ENCODE results near the gene MNT. TPM values are rescaled to one million over a fixed set of nuclear protein-coding genes. Genes with fewer than 3 reads are reported as not detected.
A peak's percentile ranks its signal among the peaks of the same experiment; 100 is the strongest.

MNT gene
- total RNA-seq, 3 donors from 2014 or later (not counting 1 experiment from before 2014, with no cell fraction given) = 72.3 to 108 (median 77.6) TPM

DNA sequence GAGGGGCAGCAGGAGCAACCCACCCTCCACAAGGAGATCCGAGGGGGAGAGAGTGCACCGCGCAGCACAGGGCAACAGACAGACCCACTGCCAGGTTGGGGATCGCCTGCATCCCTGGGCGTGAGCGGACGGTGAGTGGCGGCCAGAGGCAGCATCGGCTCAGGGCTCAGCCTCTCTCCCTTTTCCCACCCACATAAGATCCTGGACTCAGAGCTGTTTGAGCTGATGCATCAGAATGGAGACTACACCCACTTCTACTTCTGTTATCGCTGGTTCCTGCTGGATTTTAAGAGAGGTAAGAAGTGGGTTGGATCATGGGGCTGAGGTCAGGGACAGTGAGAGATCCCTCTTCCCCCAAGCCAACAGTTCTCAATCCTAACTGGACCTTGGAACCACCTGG is 23.2 kb downstream of the MNT start:
- peaks cover 18% of the 10 kb centered on the region for H3K36me3 ChIP-seq (ENCODE audit: control insufficient read depth, insufficient read depth, low read length)
- DNase-seq (no peak), ATAC-seq (no peak)
- Mint-ChIP-seq H3K9me3 (no peaks in the 10 kb centered on the region), H3K27me3 (ENCODE audit: low read depth in 2 of 2) (no peaks in the 10 kb centered on the region), H3K27ac (peak overlapping the region in 1 of 2 donors; percentile 26), H3K4me3 (no peak overlapping the region), H3K4me1 (no peaks in the 10 kb centered on the region), H3K36me3 (no peaks in the 10 kb centered on the region)
- H3K9me3 ChIP-seq (ENCODE audit: control insufficient read depth, insufficient read depth, low read length) = no peaks in the 10 kb centered on the region
- WGBS (ENCODE audit: insufficient coverage) = 97% methylated on average over 9 of the region's 10 CpGs
- H3K27me3 ChIP-seq (ENCODE audit: control insufficient read depth, insufficient read depth, low read length) = no peaks in the 10 kb centered on the region
- H3K4me3 ChIP-seq (ENCODE audit: low read length) = no peak overlapping the region
- H3K4me1 ChIP-seq (ENCODE audit: control insufficient read depth, insufficient read depth, low read length) = peaks cover 4% of the 10 kb centered on the region
- H3K27ac ChIP-seq (ENCODE audit: low read length) = no peak overlapping the region
- TF ChIP-seq, protein P1, sequence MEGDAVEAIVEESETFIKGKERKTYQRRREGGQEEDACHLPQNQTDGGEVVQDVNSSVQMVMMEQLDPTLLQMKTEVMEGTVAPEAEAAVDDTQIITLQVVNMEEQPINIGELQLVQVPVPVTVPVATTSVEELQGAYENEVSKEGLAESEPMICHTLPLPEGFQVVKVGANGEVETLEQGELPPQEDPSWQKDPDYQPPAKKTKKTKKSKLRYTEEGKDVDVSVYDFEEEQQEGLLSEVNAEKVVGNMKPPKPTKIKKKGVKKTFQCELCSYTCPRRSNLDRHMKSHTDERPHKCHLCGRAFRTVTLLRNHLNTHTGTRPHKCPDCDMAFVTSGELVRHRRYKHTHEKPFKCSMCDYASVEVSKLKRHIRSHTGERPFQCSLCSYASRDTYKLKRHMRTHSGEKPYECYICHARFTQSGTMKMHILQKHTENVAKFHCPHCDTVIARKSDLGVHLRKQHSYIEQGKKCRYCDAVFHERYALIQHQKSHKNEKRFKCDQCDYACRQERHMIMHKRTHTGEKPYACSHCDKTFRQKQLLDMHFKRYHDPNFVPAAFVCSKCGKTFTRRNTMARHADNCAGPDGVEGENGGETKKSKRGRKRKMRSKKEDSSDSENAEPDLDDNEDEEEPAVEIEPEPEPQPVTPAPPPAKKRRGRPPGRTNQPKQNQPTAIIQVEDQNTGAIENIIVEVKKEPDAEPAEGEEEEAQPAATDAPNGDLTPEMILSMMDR (IDR thresholded peaks at IDR 0.05) = no peak
- intact Hi-C loops (cut with micrococcal nuclease) = no loop called here

DNA sequence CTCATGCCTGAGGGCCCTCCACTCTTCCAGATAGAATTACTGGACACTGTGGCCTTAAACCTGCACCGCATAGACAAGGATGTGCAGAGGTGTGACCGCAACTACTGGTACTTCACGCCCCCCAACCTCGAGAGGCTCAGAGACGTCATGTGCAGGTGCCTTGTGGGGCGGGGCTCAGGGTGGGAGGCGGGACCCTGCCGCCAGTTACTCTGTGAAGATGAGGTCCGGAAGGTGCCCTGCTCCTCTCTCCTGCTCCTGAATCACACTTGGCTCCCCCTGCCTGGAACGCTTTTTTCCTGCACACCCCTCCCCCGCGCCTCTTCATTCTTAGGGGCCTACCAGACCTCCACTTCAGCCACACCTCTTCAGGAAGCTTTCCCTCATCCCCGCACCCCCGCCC is 24.8 kb downstream of the MNT start:
- Histone ChIP-seq H3K27me3 (ENCODE audit: control insufficient read depth, insufficient read depth, low read length) (no peaks in the 10 kb centered on the region), H3K4me1 (ENCODE audit: control insufficient read depth, insufficient read depth, low read length) (no peaks in the 10 kb centered on the region), H3K27ac (ENCODE audit: low read length) (no peak overlapping the region), H3K4me3 (ENCODE audit: low read length) (no peak overlapping the region), H3K36me3 (ENCODE audit: control insufficient read depth, insufficient read depth, low read length) (peaks cover 18% of the 10 kb centered on the region), H3K9me3 (ENCODE audit: control insufficient read depth, insufficient read depth, low read length) (no peaks in the 10 kb centered on the region)
- DNase-seq (no peak), ATAC-seq (no peak)
- 93% methylated on average over 14 of the region's 14 CpGs for WGBS (ENCODE audit: insufficient coverage)
- Mint-ChIP-seq H3K9me3 (no peaks in the 10 kb centered on the region), H3K36me3 (no peaks in the 10 kb centered on the region), H3K27me3 (ENCODE audit: low read depth in 2 of 2) (no peaks in the 10 kb centered on the region), H3K4me3 (no peak overlapping the region), H3K4me1 (no peaks in the 10 kb centered on the region), H3K27ac (no peak overlapping the region)
- intact Hi-C loops (cut with micrococcal nuclease) = no loop called here
- TF ChIP-seq, protein P1 (IDR thresholded peaks at IDR 0.05) = no peak

DNA sequence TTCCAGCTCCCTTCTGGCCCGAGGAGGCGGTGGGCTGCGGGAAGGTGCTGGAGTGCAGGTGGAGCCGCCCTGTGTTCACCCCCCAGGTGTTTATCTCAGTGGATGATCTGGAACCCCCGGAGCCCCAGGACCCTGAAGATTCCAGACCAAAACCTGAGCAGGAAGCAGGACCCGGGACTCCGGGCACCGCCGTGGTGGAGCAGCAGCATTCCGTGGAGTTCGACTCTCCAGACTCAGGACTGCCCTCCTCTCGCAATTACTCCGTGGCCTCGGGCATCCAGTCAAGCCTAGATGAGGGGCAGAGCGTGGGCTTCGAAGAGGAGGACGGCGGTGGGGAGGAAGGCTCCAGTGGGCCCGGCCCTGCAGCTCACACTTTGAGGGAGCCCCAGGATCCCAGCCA is 25.5 kb downstream of the MNT start:
- Mint-ChIP-seq H3K36me3 (no peaks in the 10 kb centered on the region), H3K4me3 (no peak overlapping the region), H3K4me1 (no peaks in the 10 kb centered on the region), H3K27ac (no peak overlapping the region), H3K9me3 (no peaks in the 10 kb centered on the region), H3K27me3 (ENCODE audit: low read depth in 2 of 2) (no peaks in the 10 kb centered on the region)
- H3K4me3 ChIP-seq (ENCODE audit: low read length) = no peak overlapping the region
- DNase-seq = no peak
- intact Hi-C loops (cut with micrococcal nuclease) = no loop called here
- no peaks in the 10 kb centered on the region for H3K9me3 ChIP-seq (ENCODE audit: control insufficient read depth, insufficient read depth, low read length)
- no peaks in the 10 kb centered on the region for H3K27me3 ChIP-seq (ENCODE audit: control insufficient read depth, insufficient read depth, low read length)
- ATAC-seq = no peak
- TF ChIP-seq, protein P1 (IDR thresholded peaks at IDR 0.05) = no peak
- WGBS (ENCODE audit: insufficient coverage) = 98% methylated on average over 19 of the region's 19 CpGs
- no peaks in the 10 kb centered on the region for H3K4me1 ChIP-seq (ENCODE audit: control insufficient read depth, insufficient read depth, low read length)
- H3K27ac ChIP-seq (ENCODE audit: low read length) = no peak overlapping the region
- H3K36me3 ChIP-seq (ENCODE audit: control insufficient read depth, insufficient read depth, low read length) = peaks cover 16% of the 10 kb centered on the region

DNA sequence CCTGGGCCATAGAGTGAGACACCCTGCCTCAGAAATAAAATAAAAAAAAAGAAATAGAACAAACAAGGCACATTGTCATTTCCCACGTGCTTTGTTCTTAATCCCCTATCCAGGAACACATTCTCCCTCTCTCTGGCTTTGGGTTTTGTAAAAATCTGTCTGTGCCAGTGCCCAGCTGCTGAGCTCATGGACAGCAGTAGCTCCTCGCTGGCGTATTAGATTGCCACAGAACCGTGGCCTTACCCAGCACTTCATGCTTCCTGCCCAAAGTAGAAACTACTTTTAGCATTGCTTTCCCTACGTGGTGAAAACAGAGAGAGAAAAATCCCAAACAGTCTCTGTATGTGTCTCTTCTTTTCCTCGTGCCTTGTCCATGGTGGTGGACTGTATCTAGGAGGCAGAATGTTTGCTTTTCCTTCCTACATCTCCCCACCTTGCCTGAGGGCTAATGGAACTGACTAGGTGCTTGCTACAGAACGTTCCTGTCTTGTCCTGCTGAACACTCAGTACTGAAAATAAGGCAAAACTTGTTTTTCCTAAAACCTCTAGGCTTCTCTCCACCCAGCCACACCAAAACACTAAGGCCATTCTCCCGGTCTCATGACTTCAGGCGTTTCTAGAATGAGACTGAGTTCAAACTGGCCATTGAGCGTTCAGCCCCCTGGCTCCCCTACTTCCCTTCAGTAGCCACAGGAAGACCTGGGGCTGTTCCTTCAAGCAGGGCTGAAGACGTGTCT is 26.1 kb downstream of the MNT start:
- Mint-ChIP-seq H3K27ac (no peak overlapping the region), H3K36me3 (no peaks in the 10 kb centered on the region), H3K4me1 (no peaks in the 10 kb centered on the region), H3K9me3 (no peaks in the 10 kb centered on the region), H3K27me3 (ENCODE audit: low read depth in 2 of 2) (no peaks in the 10 kb centered on the region), H3K4me3 (no peak overlapping the region)
- DNase-seq = no peak
- no peak overlapping the region for H3K4me3 ChIP-seq (ENCODE audit: low read length)
- peaks cover 16% of the 10 kb centered on the region for H3K36me3 ChIP-seq (ENCODE audit: control insufficient read depth, insufficient read depth, low read length)
- TF ChIP-seq, protein P1 (IDR thresholded peaks at IDR 0.05) = no peak
- H3K9me3 ChIP-seq (ENCODE audit: control insufficient read depth, insufficient read depth, low read length) = no peaks in the 10 kb centered on the region
- ATAC-seq = no peak
- intact Hi-C loops (cut with micrococcal nuclease) = no loop called here
- no peaks in the 10 kb centered on the region for H3K27me3 ChIP-seq (ENCODE audit: control insufficient read depth, insufficient read depth, low read length)
- WGBS (ENCODE audit: insufficient coverage) = 85% methylated on average over 10 of the region's 11 CpGs
- no peaks in the 10 kb centered on the region for H3K4me1 ChIP-seq (ENCODE audit: control insufficient read depth, insufficient read depth, low read length)
- no peak overlapping the region for H3K27ac ChIP-seq (ENCODE audit: low read length)

Measured in natural killer cell (primary cell).